GM21723 (cell line): ENCODE data around the gene FRMD7.
"Not testable (repeated sequence)": the region's sequence is repeated elsewhere in the genome, so short reads cannot be mapped to it uniquely, and the experiment has no call there.

Experiments used
- ATAC-seq: cut with Tn5 transposase; IDR thresholded peaks from one replicate; pipeline ENCODE4 v1.9.1; 2021; ENCODE audit warnings: mild to moderate bottlenecking, moderate library complexity; ENCODE audit not compliant: unreplicated experiment

Gene FRMD7

DNA sequence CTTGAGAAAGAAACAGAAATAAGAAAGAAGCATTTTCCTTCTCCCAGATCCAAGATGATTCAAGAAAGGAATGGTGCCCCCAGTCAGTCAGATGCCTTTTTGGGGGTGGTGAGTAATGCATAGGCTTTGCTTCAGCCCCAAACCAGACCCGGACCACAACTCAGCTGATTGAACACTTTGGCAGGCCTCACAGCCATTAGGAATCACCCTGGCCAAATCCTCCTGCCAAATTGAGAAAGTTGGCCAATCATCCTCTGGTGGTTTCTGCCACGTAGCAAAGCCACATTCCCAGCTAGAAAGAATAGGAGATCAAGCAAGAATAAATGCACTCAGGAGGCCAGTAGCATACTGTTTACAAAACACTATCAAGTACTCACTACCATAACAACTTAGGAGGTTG is 33.7 kb downstream of the FRMD7 start:
- ATAC-seq, result no peak

DNA sequence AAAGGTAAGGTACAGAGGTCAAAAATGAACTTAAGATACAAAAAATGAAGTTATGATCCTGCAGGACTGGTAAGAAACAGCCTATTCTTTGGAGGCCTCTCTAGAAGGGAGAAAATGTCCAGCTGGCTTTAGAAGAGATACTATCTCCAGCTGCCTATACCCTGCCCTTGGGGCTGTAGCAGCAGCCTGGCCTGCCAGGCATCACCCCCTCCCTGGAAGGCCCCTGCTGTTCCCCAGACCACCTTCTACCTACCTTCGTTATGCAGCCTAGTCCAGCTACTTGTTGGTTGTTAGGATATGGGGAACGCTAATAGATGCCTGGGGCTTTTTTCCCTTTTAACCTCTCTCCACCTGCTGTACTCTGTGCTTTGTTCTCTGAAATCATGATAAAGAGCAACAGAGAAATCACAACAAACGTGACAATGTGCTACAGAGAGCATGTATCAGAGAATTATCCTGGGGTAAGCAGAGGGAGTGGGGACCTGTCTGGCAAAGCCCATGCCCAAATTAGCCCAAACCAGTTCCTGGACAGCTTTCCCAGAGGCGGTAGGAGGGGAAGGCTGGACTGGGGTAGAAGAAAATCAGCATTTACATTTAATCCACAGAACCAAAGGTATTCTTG is 34.5 kb downstream of the FRMD7 start:
- no peak for ATAC-seq

DNA sequence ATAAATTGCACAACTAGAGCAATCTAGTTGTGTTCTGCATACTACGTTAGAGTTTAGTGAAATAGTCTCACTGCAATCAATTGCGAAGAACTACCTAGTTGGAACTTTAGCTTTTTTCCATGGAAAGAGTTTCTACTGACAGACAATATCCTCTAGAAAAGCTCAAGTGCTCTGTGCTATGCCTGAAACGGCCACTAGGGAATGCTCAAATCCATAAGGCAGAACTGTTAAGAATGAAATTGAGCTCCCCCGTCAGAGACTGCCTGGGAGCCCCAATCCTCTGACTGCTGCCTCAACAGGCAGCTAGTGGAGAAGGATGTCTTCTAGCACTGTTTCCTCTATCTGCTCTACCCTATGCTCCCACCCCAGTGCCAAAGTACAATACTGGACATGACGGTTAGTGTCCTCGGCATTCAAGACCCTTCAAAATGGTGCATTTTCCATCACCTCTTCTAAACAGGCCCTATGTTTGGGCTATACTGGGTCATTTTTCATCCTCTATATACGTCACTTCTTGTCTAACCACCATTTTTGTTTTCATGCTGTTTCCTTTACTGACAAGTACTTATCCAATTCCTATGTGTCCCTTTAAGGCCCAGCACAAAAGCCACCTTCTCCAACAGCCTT is 35.3 kb downstream of the FRMD7 start:
- ATAC-seq, result peak; percentile 94

DNA sequence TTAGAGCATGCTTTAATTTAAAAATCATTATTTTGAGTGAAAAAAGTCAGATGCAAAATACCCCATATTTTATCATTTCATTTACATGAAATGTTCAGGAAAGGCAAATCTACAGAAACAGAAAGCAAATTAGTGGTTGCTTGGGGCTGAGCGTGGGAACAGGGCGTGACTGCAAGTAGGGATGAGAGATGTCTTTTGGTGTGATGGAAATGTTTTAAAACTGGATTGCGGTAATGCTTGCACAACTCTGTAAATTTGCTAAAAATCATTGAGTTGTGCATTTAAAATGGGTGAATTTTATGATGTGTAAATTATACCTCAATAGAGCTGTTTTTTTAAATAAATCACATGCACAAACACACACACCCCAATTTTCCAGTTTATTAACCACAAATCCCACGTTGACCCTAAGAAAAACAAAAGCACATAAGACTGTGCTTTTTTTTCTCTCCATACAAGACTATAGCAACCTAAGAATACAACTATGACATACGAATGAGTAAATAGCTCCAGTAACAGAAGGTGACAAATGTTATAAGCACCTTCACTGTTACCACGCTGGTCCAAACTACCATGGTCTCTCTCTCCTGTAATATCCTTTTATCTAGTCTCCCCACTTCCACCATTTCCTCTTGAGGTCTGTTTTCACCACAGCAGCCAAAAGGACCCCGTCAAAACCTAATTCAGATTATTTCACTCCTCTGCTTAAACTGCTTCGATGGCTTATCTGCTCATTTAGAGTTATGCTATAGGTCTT is 37.2 kb downstream of the FRMD7 start:
- ATAC-seq, result no peak

DNA sequence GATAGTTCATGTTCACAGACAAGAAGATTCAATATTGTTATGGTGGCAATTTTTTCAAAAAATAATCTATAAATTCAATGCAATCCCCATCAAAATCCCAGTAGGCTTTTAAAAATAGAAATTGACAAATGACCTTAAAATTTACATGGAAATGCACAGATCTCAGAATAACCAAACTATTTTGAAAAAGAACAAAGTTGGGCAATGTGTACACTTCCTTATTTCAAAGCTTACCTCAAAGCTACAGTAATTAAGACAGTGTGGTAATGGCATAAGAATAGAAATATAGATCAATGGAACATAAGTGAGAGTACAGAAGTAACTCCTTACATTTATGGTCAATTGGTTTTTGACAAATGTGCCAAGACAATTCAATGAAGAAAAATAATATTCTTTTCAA is 39.0 kb downstream of the FRMD7 start:
- ATAC-seq, result no peak

DNA sequence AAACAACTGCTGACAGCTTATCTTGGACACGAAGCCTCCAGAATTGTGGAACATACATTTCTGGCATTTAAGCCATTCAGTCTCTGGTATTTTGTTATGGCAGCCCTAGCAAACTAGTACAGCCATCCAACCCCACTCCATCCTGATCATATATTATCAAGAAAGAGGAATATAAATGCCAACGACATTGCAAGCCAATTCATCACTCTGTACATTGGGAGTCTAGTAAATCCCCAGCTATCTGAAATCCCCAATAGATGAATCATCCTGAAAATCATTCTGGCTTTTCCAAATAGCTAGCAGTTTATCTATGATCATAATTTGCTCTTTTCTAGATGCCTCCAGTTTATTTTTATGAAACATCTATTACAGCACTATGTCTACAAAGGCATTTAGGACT is 41.1 kb downstream of the FRMD7 start:
- ATAC-seq, result no peak

DNA sequence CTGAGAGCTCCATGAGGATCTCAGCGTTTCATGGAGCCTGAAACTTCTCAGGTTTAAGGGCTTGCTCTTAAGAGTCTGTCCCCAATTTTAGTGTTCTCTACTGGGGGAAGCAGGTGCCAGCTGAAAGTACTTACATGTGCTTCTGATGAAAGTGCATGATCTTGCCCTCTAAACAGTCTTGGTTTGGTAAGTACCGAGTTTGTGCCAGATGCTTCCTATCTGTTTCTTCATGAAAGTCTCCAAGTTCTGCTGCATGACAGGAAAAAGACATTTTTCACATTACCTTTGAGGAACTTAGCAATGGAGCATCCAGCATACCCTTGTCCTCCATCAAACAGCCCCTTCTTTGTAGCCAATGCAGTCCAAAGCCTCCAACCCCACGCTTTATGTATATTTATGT is 42.0 kb downstream of the FRMD7 start:
- ATAC-seq, result no peak

DNA sequence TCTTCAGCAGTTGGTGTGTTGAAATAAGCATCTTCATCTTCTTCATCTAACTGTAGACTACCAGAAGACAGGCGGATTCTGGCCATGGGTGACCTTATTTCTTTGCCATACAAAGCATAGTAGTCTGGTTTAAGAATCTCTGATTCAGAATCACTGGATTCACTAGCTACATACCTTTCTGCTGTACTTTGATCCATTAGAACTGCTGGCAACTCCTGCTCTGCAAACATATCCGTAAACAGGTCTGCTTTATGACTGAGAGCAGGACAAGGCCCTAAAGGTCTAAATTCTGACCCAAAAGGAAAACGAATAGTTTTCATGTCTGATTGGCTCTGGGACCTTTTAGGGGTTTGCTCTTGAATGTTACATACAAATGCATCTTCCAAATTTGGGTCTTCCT is 49.9 kb downstream of the FRMD7 start:
- ATAC-seq, result no peak

DNA sequence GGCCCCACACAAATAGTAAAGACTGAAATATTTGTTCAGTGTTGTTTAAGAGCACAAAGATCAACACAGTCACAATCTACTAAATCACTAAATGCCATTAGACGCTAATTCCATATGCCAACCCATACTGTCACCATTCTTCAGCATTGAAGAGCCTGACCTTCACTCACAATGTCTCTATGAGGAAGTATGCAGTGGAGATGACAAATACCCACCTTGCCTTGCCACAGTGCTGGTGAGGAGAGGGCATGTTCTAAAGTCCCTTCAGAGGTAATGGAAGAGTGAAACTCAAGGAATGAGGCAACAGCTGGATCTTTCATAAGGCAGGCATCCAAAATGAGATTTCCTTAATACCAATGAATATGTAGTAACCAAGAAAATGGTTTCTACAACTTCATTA is 50.4 kb downstream of the FRMD7 start:
- no peak for ATAC-seq

DNA sequence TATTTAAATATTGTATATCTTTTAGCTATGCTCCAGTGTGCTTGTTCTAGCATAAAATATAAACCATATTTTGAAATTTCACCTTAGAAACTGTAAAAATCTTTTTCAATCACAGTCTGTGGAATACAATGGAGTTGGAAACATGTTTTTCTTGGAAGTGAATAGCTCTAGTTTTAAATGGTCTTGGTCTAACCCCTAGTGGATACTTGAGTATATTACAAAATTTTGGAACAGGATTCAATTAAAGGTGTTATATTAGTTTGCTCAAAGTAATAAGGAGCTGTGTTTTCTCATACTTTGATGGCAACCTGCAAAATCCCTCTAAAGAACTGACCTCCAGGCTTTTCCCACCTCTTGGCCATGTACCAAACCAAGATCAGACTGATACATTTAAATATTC is 56.6 kb downstream of the FRMD7 start:
- ATAC-seq, result no peak

DNA sequence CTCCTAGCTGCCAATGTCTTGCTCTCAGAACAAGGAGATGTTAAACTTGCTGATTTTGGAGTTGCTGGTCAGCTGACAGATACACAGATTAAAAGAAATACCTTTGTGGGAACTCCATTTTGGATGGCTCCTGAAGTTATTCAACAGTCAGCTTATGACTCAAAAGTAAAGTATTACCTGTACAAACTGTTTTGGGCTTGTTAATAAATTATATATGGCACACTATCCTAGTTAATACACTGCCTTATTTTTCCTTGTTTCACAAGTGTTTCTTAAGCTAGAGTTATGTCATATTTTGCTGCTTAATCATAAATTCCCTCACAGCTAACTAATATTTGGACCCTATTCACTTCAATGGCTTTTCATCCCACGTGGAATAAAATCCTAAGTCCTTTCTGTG is 59.4 kb downstream of the FRMD7 start:
- no peak for ATAC-seq

DNA sequence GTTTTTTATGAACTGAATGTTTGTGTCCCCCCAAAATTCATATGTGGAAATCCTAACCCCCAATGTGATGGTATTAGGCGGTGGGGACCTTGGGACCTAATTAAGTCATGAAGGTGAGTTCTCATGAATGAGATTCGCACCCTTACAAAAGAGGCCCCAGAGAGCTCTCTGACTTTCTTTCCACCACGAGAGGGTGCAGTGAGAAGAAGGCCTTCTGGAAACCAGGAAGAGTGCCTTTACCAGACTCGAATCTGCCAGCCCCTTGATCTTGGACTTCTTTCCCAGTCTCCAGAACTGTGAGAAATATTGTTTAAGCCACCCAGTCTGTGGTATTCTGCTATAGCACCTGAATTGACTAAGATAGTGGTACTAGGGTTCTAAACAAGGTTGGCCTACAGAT is 64.0 kb downstream of the FRMD7 start:
- no peak for ATAC-seq

DNA sequence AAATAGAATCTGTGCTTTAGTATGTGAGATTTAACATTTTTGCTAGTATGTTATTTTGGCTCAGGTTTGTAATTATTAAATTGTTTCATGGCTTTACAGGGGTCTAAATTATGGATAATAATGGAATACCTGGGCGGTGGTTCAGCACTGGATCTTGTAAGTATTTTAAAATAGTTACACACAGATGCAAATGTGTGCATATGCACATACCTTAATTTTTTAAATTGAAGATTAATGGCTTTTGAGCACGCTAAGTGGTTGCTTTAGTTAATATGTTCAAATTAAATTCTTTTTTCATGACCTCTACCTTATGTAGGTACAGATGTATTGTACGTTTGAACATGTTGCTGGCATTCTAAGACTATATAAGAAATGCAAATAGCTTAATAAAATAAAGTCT is 64.5 kb downstream of the FRMD7 start:
- no peak for ATAC-seq

DNA sequence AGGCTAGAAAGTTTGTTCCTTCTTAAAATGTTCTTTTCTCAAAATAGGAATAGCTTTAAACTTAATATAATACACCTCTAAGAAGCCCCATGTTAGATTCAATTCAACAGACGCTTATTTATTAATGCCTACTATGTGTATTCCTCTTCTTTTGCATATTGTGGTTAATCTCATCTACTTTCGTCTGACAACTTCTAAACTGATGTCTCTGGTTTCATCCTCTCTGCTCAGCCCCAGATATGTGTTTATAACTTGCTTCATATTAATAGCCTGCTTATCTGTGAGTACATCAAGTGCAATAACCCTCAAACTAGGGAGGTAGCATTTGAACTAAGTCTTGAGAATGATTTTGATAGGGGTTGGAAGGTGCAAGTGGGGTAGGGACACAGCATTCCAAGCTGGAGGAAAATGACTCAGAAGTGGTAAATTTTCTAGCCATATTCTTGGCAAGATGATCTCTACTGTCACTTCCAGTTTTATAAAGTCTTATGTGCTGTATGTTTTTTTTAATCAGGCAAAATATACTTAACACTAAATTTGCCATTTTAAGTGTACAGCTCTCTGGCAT is 67.8 kb downstream of the FRMD7 start:
- no peak for ATAC-seq

DNA sequence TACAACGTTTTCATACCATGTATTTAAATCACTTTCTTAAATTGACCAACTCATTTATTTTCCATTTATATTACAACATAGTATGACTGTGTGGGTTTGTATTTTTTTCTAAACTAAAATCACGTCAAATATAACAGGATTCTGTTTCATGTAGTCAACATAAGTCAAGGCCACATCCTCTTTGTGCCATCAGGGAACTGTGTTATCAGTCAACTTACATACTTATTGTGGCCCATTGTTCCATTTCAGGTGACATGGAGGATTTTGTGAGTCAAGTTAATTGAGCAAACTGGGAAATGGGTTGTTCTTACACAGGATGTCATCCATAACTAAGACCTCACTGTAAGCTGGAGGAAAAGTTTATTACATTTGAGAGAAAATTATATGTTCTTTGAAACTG is 68.8 kb downstream of the FRMD7 start:
- ATAC-seq, result no peak

DNA sequence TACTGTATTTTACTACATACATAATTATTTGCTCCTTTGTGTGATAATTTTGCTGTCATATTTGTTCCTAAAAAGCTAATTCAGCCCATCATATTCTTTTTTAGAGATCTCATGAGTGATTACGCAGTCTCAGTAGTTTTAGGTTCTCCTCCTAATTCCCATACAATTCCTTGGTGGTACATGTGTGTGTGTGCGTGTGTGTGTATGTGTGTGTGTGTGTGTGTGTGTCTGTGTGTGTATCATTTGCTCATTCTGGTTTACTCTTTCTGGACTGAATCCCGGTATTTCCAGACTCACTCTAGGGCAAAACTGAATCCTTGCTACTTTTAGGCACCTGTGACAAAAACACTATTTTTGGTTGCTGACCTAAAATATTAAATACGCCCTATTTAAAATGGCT is 69.8 kb downstream of the FRMD7 start:
- no peak for ATAC-seq

DNA sequence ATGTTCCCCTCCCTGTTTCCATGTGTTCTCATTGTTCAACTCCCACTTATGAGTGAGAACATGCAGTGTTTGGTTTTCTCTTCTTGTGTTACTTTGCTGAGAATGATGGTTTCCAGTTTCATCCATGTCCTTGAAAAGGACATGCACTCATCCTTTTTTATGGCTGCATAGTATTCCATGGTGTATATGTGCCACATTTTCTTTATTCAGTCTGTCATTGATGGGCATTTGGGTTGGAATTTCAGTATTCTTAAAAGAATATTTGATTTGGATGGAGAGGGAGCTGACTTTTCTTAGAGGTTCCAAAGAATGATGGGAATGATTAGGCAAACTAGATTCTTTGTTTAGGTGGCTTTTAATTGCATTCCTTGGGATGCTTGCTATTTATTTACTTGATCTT is 76.0 kb downstream of the FRMD7 start:
- not testable (repeated sequence) for ATAC-seq

DNA sequence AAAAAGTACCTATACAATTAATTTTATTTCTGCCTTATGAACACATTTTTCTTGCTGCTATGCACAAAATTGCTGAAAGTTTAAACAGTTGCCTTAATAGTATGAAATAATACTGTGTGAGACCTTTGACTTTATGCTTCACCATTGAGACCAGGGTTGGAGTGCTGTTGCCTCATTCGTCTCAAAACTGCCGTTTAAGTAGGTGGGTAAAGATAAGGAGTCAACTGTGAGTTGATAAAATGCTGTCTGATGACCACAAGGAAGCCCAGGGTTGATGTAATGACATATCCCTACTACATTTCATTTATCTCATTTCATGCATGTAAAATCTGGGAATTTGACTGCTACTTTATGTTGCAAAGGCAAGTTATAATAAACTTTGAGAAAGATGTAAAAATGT is 81.3 kb downstream of the FRMD7 start:
- no peak for ATAC-seq

DNA sequence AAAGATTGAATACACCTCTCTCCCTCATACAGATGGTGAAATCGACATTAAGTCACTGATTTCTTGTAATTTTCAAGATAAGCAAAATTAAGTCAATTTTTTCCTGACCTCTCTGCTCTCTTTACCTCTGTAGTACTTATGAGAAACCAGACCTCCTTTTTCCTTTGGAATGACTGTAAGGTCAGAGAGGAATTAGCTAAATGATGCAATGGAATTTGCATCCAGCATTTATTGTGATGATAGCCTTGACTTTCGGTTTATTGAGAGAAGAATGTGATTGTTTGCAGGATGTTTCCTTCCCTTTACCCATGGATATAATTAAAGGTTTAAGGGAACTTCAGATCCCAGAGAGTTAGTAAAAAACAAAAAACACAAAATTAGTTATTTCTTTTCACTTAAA is 82.4 kb downstream of the FRMD7 start:
- no peak for ATAC-seq

DNA sequence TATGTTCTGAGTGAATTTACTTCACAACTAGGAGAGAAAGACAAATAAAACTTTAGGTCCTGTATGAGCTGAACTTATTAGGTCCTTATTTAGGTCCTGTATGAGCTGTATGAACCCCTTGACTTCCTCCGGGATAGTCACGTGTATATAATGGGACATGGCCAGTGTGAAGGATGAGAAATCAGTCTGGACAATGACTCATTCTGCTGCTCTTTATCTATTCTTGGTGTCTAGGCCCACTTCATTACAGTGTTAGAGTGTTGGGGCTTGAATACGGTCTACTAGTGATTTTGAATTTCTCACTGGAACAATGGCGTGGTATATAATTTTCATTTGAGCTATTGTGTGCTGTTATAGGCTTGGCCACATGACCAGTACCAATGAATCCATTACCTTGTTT is 82.9 kb downstream of the FRMD7 start:
- no peak for ATAC-seq

DNA sequence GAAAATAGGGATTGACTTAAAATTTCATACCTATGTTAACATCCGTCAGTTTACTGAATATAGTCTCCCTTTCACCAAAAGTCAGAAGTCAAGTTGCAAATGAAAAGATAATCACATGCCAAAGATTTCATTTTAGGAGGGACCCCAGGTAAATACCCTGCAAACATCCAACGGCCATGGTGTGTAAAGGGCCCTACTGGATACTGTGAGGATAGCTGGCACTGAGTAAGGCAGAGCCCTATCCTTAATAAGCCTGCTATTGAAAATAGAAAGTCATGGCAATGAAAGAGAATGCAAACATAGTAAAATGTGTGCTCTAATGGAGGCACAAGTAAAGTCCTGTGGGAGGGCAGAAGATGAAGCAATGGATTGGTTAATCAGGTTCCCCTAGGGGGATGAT is 83.8 kb downstream of the FRMD7 start:
- no peak for ATAC-seq

DNA sequence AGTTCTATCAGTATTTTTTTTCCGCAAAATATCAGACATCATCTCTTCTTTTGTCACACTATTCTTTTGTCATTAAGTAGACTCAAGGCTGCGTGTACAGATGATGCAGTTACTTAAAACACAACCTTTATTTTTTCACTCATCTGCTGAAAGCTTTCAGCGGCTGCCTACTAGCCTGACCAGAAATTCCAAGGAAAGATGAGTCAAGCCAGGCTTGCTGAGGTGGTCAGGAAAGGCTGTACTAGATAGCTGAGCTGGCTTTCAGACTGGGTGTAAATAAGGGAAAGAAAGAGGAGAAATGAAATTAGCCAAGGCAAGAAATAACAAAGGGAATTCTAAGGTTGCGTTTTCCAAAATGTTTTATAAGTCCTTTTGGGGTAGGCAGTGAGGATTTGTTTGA is 86.8 kb downstream of the FRMD7 start:
- ATAC-seq, result no peak
